Measurements from ENCODE around the gene DHRS12.

DHRS12 gene

DNA sequence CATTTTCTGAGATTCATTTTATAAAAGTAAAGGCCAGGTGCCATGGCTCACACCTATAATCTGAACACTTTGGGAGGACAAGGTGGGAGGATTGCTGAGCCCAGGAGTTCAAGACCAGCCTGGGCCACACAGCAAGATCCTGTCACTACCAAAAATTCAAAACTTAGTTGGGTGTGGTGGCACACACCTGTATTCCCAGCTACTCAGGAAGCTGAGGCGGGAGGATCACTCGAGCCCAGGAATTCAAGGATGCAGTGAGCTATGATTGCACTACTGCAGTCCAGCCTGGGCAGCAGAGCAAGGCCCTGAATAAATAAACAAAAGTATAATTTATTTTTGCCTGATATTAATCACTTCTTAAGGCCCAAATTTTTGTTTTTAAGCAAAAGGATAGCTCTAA is 40.5 kb downstream of the DHRS12 start:
- no peak overlapping the region for H3K23ac ChIP-seq (ENCODE audit: low read depth, low read length, poor library complexity)
- no peak overlapping the region for H2BK120ac ChIP-seq (ENCODE audit: low read depth, low read length)
- H2BK15ac ChIP-seq (ENCODE audit: low read length), result no peak overlapping the region
- no peak overlapping the region for H3K18ac ChIP-seq (ENCODE audit: low read length)
- H3K27me3 ChIP-seq (ENCODE audit: control insufficient read depth in 3 of 3, insufficient read depth in 3 of 3, low read depth in 1 of 3, low read length in 3 of 3), result no peaks in the 10 kb centered on the region
- WGBS, 2 donors (ENCODE audit: extremely low coverage in 2 of 2, insufficient read length in 2 of 2, insufficient replicate concordance in 1 of 2), result no CpG with 5 or more reads among the region's 2 CpGs
- no peak overlapping the region for H3K27ac ChIP-seq (replicated peaks; ENCODE audit: low read length)
- H2BK12ac ChIP-seq (ENCODE audit: low read length), result no peak overlapping the region
- H3K9me3 ChIP-seq (replicated peaks in 1 of 2; ENCODE audit: control insufficient read depth in 2 of 2, insufficient read depth in 1 of 2, low read depth in 1 of 2, low read length in 2 of 2), result no peaks in the 10 kb centered on the region
- H3K4ac ChIP-seq (ENCODE audit: low read length), result no peak overlapping the region
- no peak overlapping the region for H2AK5ac ChIP-seq (ENCODE audit: low read depth, low read length)
- H3K14ac ChIP-seq (ENCODE audit: low read length), result no peak overlapping the region
- no peak overlapping the region for H3K9ac ChIP-seq (ENCODE audit: low read depth, low read length, poor library complexity)
- no peak overlapping the region for H2BK5ac ChIP-seq (ENCODE audit: low read length)
- H3K36me3 ChIP-seq (replicated peaks in 1 of 2; ENCODE audit: control insufficient read depth in 2 of 2, insufficient read depth in 2 of 2, low read length in 2 of 2), result peaks cover 7 to 49% of the 10 kb centered on the region in 2 donors
- no peak overlapping the region for H4K8ac ChIP-seq (ENCODE audit: low read depth, low read length)
- no peak overlapping the region for H3K4me2 ChIP-seq (ENCODE audit: insufficient read depth, low read length, poor library complexity, severe bottlenecking)
- no peak overlapping the region for H2AFZ ChIP-seq (ENCODE audit: low read length)
- H4K91ac ChIP-seq (ENCODE audit: low read depth, low read length, poor library complexity), result no peak overlapping the region
- no peaks in the 10 kb centered on the region for H3K79me1 ChIP-seq (ENCODE audit: low read depth, low read length)
- H3K4me1 ChIP-seq (ENCODE audit: control insufficient read depth in 2 of 2, insufficient read depth in 1 of 2, low read depth in 1 of 2, low read length in 2 of 2), result peaks cover 5 to 7% of the 10 kb centered on the region in 2 donors
- H3K4me3 ChIP-seq (ENCODE audit: low read length in 2 of 2), result no peak overlapping the region
- DNase-seq (ENCODE audit: low spot score), result no peak

DNA sequence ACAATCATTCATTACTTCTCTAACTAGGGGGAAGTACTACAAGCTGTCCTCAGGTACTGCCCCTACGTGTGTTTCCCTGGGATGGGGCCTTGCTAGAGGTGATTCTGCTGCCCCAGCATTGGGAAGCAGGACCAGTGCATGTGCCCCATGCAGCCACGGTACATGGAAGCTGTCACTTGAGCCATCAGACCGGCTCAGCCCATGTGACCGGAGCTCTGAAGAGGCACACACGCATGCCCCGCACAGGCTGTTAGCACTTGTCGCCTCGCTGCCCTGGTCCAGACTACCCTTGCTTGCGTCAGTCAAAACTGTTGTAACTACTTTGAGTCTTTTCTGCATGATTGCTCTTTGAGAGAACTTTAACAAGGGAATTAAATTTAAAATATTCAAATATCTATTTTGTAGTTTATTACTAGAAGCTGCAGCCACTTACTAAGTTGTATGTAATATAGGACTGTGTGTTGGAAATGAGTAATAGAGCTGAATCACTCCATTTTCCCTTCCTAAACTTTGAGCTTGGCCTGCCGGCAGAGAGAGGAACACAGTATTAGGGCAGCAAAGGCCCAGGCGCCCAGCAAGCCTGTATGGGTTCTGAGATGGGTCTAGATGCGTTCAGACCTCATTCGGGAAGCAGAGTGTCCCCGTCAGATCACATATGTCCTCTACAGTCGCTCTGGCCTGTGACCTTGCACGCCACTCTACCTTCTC is 42.2 kb downstream of the DHRS12 start:
- Histone ChIP-seq H3K27ac (replicated peaks; ENCODE audit: low read length) (no peak overlapping the region), H4K91ac (ENCODE audit: low read depth, low read length, poor library complexity) (no peak overlapping the region), H3K9me3 (replicated peaks in 1 of 2; ENCODE audit: control insufficient read depth in 2 of 2, insufficient read depth in 1 of 2, low read depth in 1 of 2, low read length in 2 of 2) (no peaks in the 10 kb centered on the region), H2BK12ac (ENCODE audit: low read length) (no peak overlapping the region), H3K18ac (ENCODE audit: low read length) (peak overlapping the region; percentile 45), H3K14ac (ENCODE audit: low read length) (no peak overlapping the region), H3K4ac (ENCODE audit: low read length) (no peak overlapping the region), H2AK5ac (ENCODE audit: low read depth, low read length) (no peak overlapping the region), H3K9ac (ENCODE audit: low read depth, low read length, poor library complexity) (peak overlapping the region; percentile 26), H2BK120ac (ENCODE audit: low read depth, low read length) (no peak overlapping the region), H4K8ac (ENCODE audit: low read depth, low read length) (no peak overlapping the region), H2AFZ (ENCODE audit: low read length) (no peak overlapping the region), H2BK5ac (ENCODE audit: low read length) (no peak overlapping the region), H3K4me1 (ENCODE audit: control insufficient read depth in 2 of 2, insufficient read depth in 1 of 2, low read depth in 1 of 2, low read length in 2 of 2) (peaks cover 2 to 7% of the 10 kb centered on the region in 2 donors), H2BK15ac (ENCODE audit: low read length) (no peak overlapping the region), H3K79me1 (ENCODE audit: low read depth, low read length) (no peaks in the 10 kb centered on the region), H3K4me3 (ENCODE audit: low read length in 2 of 2) (peak overlapping the region in 1 of 2 donors; percentile 34), H3K27me3 (ENCODE audit: control insufficient read depth in 3 of 3, insufficient read depth in 3 of 3, low read depth in 1 of 3, low read length in 3 of 3) (no peaks in the 10 kb centered on the region), H3K4me2 (ENCODE audit: insufficient read depth, low read length, poor library complexity, severe bottlenecking) (no peak overlapping the region), H3K23ac (ENCODE audit: low read depth, low read length, poor library complexity) (peak overlapping the region; percentile 92), H3K36me3 (replicated peaks in 1 of 2; ENCODE audit: control insufficient read depth in 2 of 2, insufficient read depth in 2 of 2, low read length in 2 of 2) (peaks cover 12 to 58% of the 10 kb centered on the region in 2 donors)
- WGBS, 2 donors (ENCODE audit: extremely low coverage in 2 of 2, insufficient read length in 2 of 2, insufficient replicate concordance in 1 of 2), result no CpG with 5 or more reads among the region's 16 CpGs
- DNase-seq (ENCODE audit: low spot score), result no peak

DNA sequence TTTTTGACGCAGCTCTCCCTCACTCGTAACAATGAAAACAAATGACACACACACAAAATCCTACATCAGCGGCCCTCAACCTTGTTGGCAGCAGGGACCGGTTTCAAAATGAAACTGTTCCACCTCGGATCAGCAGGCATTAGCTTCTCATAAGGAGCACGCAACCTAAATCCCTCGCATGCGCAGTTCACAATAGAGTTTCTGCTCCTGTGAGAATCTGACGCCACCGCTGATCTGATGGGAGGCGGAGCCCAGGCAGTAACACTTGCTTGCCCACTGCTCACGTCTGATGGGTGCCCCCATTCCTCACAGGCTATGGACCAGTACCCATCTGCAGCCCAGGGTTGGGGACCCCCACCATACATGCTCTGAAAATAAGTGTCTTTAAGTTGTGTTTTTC is 43.4 kb downstream of the DHRS12 start:
- H3K36me3 ChIP-seq (replicated peaks in 1 of 2; ENCODE audit: control insufficient read depth in 2 of 2, insufficient read depth in 2 of 2, low read length in 2 of 2), result peaks cover 15 to 60% of the 10 kb centered on the region in 2 donors
- no CpG with 5 or more reads among the region's 12 CpGs for WGBS, 2 donors (ENCODE audit: extremely low coverage in 2 of 2, insufficient read length in 2 of 2, insufficient replicate concordance in 1 of 2)

DNA sequence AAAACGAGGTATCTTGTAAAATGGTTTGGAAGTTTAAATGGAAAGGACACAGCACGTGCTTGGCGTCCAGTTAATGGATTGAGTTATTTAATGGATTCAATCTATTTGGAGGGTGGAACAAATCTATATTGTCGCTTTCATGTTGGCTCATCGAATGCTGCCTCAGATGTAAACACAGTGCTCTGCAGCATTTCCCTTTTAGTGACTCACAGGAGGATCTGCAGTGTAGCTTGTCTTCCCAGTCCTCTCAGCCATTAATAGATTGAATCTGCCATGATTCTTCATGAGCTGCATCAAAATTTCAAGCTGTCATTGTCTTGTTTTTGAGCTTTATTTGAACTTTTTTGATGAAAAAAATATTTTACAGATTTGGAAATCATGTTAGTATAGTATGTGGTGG is 44.7 kb downstream of the DHRS12 start:
- H3K9me3 ChIP-seq (replicated peaks in 1 of 2; ENCODE audit: control insufficient read depth in 2 of 2, insufficient read depth in 1 of 2, low read depth in 1 of 2, low read length in 2 of 2), result no peaks in the 10 kb centered on the region
- H3K36me3 ChIP-seq (replicated peaks in 1 of 2; ENCODE audit: control insufficient read depth in 2 of 2, insufficient read depth in 2 of 2, low read length in 2 of 2), result peaks cover 13 to 70% of the 10 kb centered on the region in 2 donors
- H2AFZ ChIP-seq (ENCODE audit: low read length), result no peak overlapping the region
- no peak overlapping the region for H3K4ac ChIP-seq (ENCODE audit: low read length)
- H2BK5ac ChIP-seq (ENCODE audit: low read length), result no peak overlapping the region
- no peak overlapping the region for H4K91ac ChIP-seq (ENCODE audit: low read depth, low read length, poor library complexity)
- no peak overlapping the region for H2AK5ac ChIP-seq (ENCODE audit: low read depth, low read length)
- no peak overlapping the region for H2BK15ac ChIP-seq (ENCODE audit: low read length)
- no peak overlapping the region for H3K27ac ChIP-seq (replicated peaks; ENCODE audit: low read length)
- no peaks in the 10 kb centered on the region for H3K79me1 ChIP-seq (ENCODE audit: low read depth, low read length)
- H3K14ac ChIP-seq (ENCODE audit: low read length), result no peak overlapping the region
- no CpG with 5 or more reads among the region's 5 CpGs for WGBS, 2 donors (ENCODE audit: extremely low coverage in 2 of 2, insufficient read length in 2 of 2, insufficient replicate concordance in 1 of 2)
- no peak overlapping the region for H2BK12ac ChIP-seq (ENCODE audit: low read length)
- H3K4me3 ChIP-seq (ENCODE audit: low read length in 2 of 2), result no peak overlapping the region
- H3K9ac ChIP-seq (ENCODE audit: low read depth, low read length, poor library complexity), result no peak overlapping the region
- H2BK120ac ChIP-seq (ENCODE audit: low read depth, low read length), result no peak overlapping the region
- no peak overlapping the region for H3K18ac ChIP-seq (ENCODE audit: low read length)
- no peak overlapping the region for H4K8ac ChIP-seq (ENCODE audit: low read depth, low read length)
- H3K4me2 ChIP-seq (ENCODE audit: insufficient read depth, low read length, poor library complexity, severe bottlenecking), result no peak overlapping the region
- H3K4me1 ChIP-seq (ENCODE audit: control insufficient read depth in 2 of 2, insufficient read depth in 1 of 2, low read depth in 1 of 2, low read length in 2 of 2), result peaks cover 2% of the 10 kb centered on the region in 2 donors
- no peak overlapping the region for H3K23ac ChIP-seq (ENCODE audit: low read depth, low read length, poor library complexity)
- H3K27me3 ChIP-seq (ENCODE audit: control insufficient read depth in 3 of 3, insufficient read depth in 3 of 3, low read depth in 1 of 3, low read length in 3 of 3), result no peaks in the 10 kb centered on the region
- no peak for DNase-seq (ENCODE audit: low spot score)

More for the DNA sequence above, 43.4 kb downstream of the DHRS12 start:
- no peak overlapping the region for H3K4ac ChIP-seq (ENCODE audit: low read length)
- no peak overlapping the region for H2BK120ac ChIP-seq (ENCODE audit: low read depth, low read length)
- peaks cover 2 to 7% of the 10 kb centered on the region in 2 donors for H3K4me1 ChIP-seq (ENCODE audit: control insufficient read depth in 2 of 2, insufficient read depth in 1 of 2, low read depth in 1 of 2, low read length in 2 of 2)
- H2AK5ac ChIP-seq (ENCODE audit: low read depth, low read length), result no peak overlapping the region
- H3K27me3 ChIP-seq (ENCODE audit: control insufficient read depth in 3 of 3, insufficient read depth in 3 of 3, low read depth in 1 of 3, low read length in 3 of 3), result no peaks in the 10 kb centered on the region
- no peak overlapping the region for H2BK12ac ChIP-seq (ENCODE audit: low read length)
- H3K9ac ChIP-seq (ENCODE audit: low read depth, low read length, poor library complexity), result no peak overlapping the region
- no peak overlapping the region for H3K23ac ChIP-seq (ENCODE audit: low read depth, low read length, poor library complexity)
- H3K79me1 ChIP-seq (ENCODE audit: low read depth, low read length), result no peaks in the 10 kb centered on the region
- no peak overlapping the region for H4K8ac ChIP-seq (ENCODE audit: low read depth, low read length)
- H3K4me2 ChIP-seq (ENCODE audit: insufficient read depth, low read length, poor library complexity, severe bottlenecking), result no peak overlapping the region
- no peak overlapping the region for H2BK5ac ChIP-seq (ENCODE audit: low read length)
- no peak overlapping the region for H3K27ac ChIP-seq (replicated peaks; ENCODE audit: low read length)
- no peak overlapping the region for H4K91ac ChIP-seq (ENCODE audit: low read depth, low read length, poor library complexity)
- no peak overlapping the region for H3K4me3 ChIP-seq (ENCODE audit: low read length in 2 of 2)
- DNase-seq (ENCODE audit: low spot score), result no peak
- no peak overlapping the region for H2AFZ ChIP-seq (ENCODE audit: low read length)
- no peaks in the 10 kb centered on the region for H3K9me3 ChIP-seq (replicated peaks in 1 of 2; ENCODE audit: control insufficient read depth in 2 of 2, insufficient read depth in 1 of 2, low read depth in 1 of 2, low read length in 2 of 2)
- H2BK15ac ChIP-seq (ENCODE audit: low read length), result no peak overlapping the region
- no peak overlapping the region for H3K14ac ChIP-seq (ENCODE audit: low read length)
- H3K18ac ChIP-seq (ENCODE audit: low read length), result no peak overlapping the region

Data from neuronal stem cell (in vitro differentiated cells).